Measurements from ENCODE around the gene RPL4. TPM values are rescaled to one million over a fixed set of nuclear protein-coding genes. Genes with fewer than 3 reads are reported as not detected.
"Not testable (repeated sequence)": the region's sequence is repeated elsewhere in the genome, so short reads cannot be mapped to it uniquely, and the experiment has no call there.

RPL4 gene
- total RNA-seq, 1 experiment from 2014 or later, result 3,988 TPM

GRCh38 chr15:66503780-66504562 is 684 bp downstream of the RPL4 start:
- H3K79me1 ChIP-seq (ENCODE audit: insufficient read depth, low read depth, low read length, poor library complexity, severe bottlenecking), result no peaks in the 10 kb centered on the region
- TF ChIP-seq CTCF (conservative IDR thresholded peaks at IDR 0.05), result no peak
- H3K4me1 ChIP-seq (ENCODE audit: insufficient read depth, low read length), result no peaks in the 10 kb centered on the region
- no peak overlapping the region for H2BK120ac ChIP-seq (ENCODE audit: low read depth, low read length, poor library complexity, severe bottlenecking)
- H3K9ac ChIP-seq (ENCODE audit: extremely low read depth, insufficient read length, low read length), result peak overlapping the region; percentile 96
- no peak for DNase-seq
- H3K9me3 ChIP-seq (ENCODE audit: control insufficient read depth, low read depth, low read length), result no peaks in the 10 kb centered on the region
- Mint-ChIP-seq H3K9me3 (no peaks in the 10 kb centered on the region; a peak in 2 of 5 replicates), H3K27me3 (ENCODE audit: low read depth) (no peaks in the 10 kb centered on the region), H3K4me3 (peak overlapping the region; percentile 98 to 100), H3K4me1 (peaks cover 22 to 32% of the 10 kb centered on the region in 2 experiments), H3K27ac (peak overlapping the region; percentile 98 to 100 (median 100)), H3K36me3 (ENCODE audit: insufficient read depth in 1 of 3, low read depth in 3 of 3) (peaks cover 52 to 63% (median 62%) of the 10 kb centered on the region in 3 experiments)
- peak overlapping the region; percentile 13 for H3K56ac ChIP-seq (ENCODE audit: insufficient read length, low read depth, low read length)
- H4K20me1 ChIP-seq (ENCODE audit: control insufficient read depth, insufficient read depth, insufficient read length), result no peaks in the 10 kb centered on the region
- no peak overlapping the region; the same call in 1 of the 2 replicates for H3K4ac ChIP-seq (ENCODE audit: low read depth, low read length)
- H3T11ph ChIP-seq (ENCODE audit: low read length), result no peak overlapping the region
- H3K27ac ChIP-seq (ENCODE audit: insufficient read length, low read depth, low read length), result peak overlapping the region; percentile 47
- no peak overlapping the region for H3K23ac ChIP-seq (ENCODE audit: insufficient read length, low read depth, low read length)
- H3K27me3 ChIP-seq (ENCODE audit: insufficient read depth, low read length), result no peaks in the 10 kb centered on the region
- H3K23me2 ChIP-seq (ENCODE audit: insufficient read length, low read depth, low read length, poor library complexity, severe bottlenecking), result no peaks in the 10 kb centered on the region
- H2BK12ac ChIP-seq (ENCODE audit: insufficient read length, low read depth, low read length), result no peak overlapping the region
- peak overlapping the region; percentile 87 for H3K4me2 ChIP-seq (ENCODE audit: insufficient read depth, insufficient read length, low read length)
- H2AFZ ChIP-seq (ENCODE audit: low read length), result no peak overlapping the region
- no peak overlapping the region for H4K5ac ChIP-seq (ENCODE audit: insufficient read length, low read depth, low read length)
- H2BK5ac ChIP-seq (ENCODE audit: insufficient read length, low read length), result no peak overlapping the region
- no peak overlapping the region for H2BK20ac ChIP-seq (ENCODE audit: low read depth, low read length, poor library complexity, severe bottlenecking)
- no CpG with 5 or more reads among the region's 12 CpGs for WGBS (ENCODE audit: extremely low coverage, insufficient read length, low lambda C conversion rate)
- H3K18ac ChIP-seq (ENCODE audit: insufficient read length, low read depth, low read length), result peak overlapping the region; percentile 92
- H2BK15ac ChIP-seq (ENCODE audit: low read depth, low read length), result no peak overlapping the region
- H2AK5ac ChIP-seq (ENCODE audit: insufficient read length, low read length), result no peak overlapping the region
- H3K79me2 ChIP-seq (ENCODE audit: insufficient read depth, low read length), result peaks cover 31% of the 10 kb centered on the region; the same call in 1 of the 2 replicates
- peak overlapping the region; percentile 95; the same call in 1 of the 2 replicates for H3K14ac ChIP-seq (ENCODE audit: insufficient read depth, low read length)
- no peak overlapping the region for H4K91ac ChIP-seq (ENCODE audit: insufficient read length, low read depth, low read length)
- H4K8ac ChIP-seq (replicated peaks; ENCODE audit: insufficient read length, low read depth, low read length), result no peak overlapping the region

GRCh38 chr15:66503041-66503648 is 1.5 kb downstream of the RPL4 start:
- no CpG with 5 or more reads among the region's 13 CpGs for WGBS (ENCODE audit: extremely low coverage, insufficient read length, low lambda C conversion rate)
- H2BK5ac ChIP-seq (ENCODE audit: insufficient read length, low read length); H3K4ac ChIP-seq (ENCODE audit: low read depth, low read length); H2BK15ac ChIP-seq (ENCODE audit: low read depth, low read length); H3K27ac ChIP-seq (ENCODE audit: insufficient read length, low read depth, low read length); H3K9me3 ChIP-seq (ENCODE audit: control insufficient read depth, low read depth, low read length); H3K27me3 ChIP-seq (ENCODE audit: insufficient read depth, low read length); H4K8ac ChIP-seq (replicated peaks; ENCODE audit: insufficient read length, low read depth, low read length); H3K14ac ChIP-seq (ENCODE audit: insufficient read depth, low read length); H2AK5ac ChIP-seq (ENCODE audit: insufficient read length, low read length); H3K56ac ChIP-seq (ENCODE audit: insufficient read length, low read depth, low read length); DNase-seq; H3K27me3 Mint-ChIP-seq (ENCODE audit: low read depth); H4K5ac ChIP-seq (ENCODE audit: insufficient read length, low read depth, low read length); H4K20me1 ChIP-seq (ENCODE audit: control insufficient read depth, insufficient read depth, insufficient read length); H2AFZ ChIP-seq (ENCODE audit: low read length); H2BK20ac ChIP-seq (ENCODE audit: low read depth, low read length, poor library complexity, severe bottlenecking); H2BK12ac ChIP-seq (ENCODE audit: insufficient read length, low read depth, low read length); H3K18ac ChIP-seq (ENCODE audit: insufficient read length, low read depth, low read length); H3K23ac ChIP-seq (ENCODE audit: insufficient read length, low read depth, low read length); H3K4me1 ChIP-seq (ENCODE audit: insufficient read depth, low read length); H2BK120ac ChIP-seq (ENCODE audit: low read depth, low read length, poor library complexity, severe bottlenecking); H4K91ac ChIP-seq (ENCODE audit: insufficient read length, low read depth, low read length); H3K79me1 ChIP-seq (ENCODE audit: insufficient read depth, low read depth, low read length, poor library complexity, severe bottlenecking); H3K23me2 ChIP-seq (ENCODE audit: insufficient read length, low read depth, low read length, poor library complexity, severe bottlenecking); H3K9me3 Mint-ChIP-seq; H3T11ph ChIP-seq (ENCODE audit: low read length): not testable (repeated sequence)
- peaks cover 31% of the 10 kb centered on the region; the same call in 1 of the 2 replicates for H3K79me2 ChIP-seq (ENCODE audit: insufficient read depth, low read length)
- H3K4me2 ChIP-seq (ENCODE audit: insufficient read depth, insufficient read length, low read length), result peak overlapping the region; percentile 87
- peak overlapping the region; percentile 98 to 100 for H3K4me3 Mint-ChIP-seq
- peaks cover 52 to 66% (median 65%) of the 10 kb centered on the region in 3 experiments for H3K36me3 Mint-ChIP-seq (ENCODE audit: insufficient read depth in 1 of 3, low read depth in 3 of 3)
- peak overlapping the region; percentile 5 to 98 (median 92); a peak in 5 of 7 replicates for H3K27ac Mint-ChIP-seq
- peaks cover 23 to 32% of the 10 kb centered on the region in 2 experiments for H3K4me1 Mint-ChIP-seq
- peak overlapping the region; percentile 96 for H3K9ac ChIP-seq (ENCODE audit: extremely low read depth, insufficient read length, low read length)

Measured in H9 (cell line).